Hepatocyte (in vitro differentiated cells): ENCODE measurements around the gene TRIM8.

Experiments
- CTCF ChIP-seq: fragments of 200-600 bp; sonication (generic); IDR thresholded peaks from 2 replicates; pipeline ENCODE4 v1.5.1; 2016; ENCODE audit warnings: antibody characterized with exemption, mild to moderate bottlenecking; ENCODE audit not compliant: poor library complexity
- EZH2 ChIP-seq: fragments of 200-600 bp; sonication (generic); IDR thresholded peaks from 2 replicates; pipeline ENCODE4 v1.6.1; 2016; ENCODE audit warnings: antibody characterized with exemption, mild to moderate bottlenecking, borderline replicate concordance
- EZH2phosphoT487 ChIP-seq: fragments of 200-600 bp; sonication (generic); IDR thresholded peaks from one replicate; pipeline ENCODE4 v1.6.1; 2018; ENCODE audit warnings: antibody characterized with exemption, mild to moderate bottlenecking, low read depth, moderate library complexity; ENCODE audit not compliant: unreplicated experiment, severe bottlenecking

- no peak for TF ChIP-seq CTCF
- TF ChIP-seq EZH2: no peak
- no peak for TF ChIP-seq EZH2phosphoT487
Measured at GRCh38 chr10:102599565-102600327, 44.5 kb upstream of the TRIM8 start.
